Inferior parietal cortex (tissue), 1 donor: ENCODE measurements around the gene THRB.

Experiments
- DNase-seq: peaks from one replicate; pipeline ENCODE4 v3.0.0-alpha.2; 2016; ENCODE audit errors: extremely low spot score

The THRB gene

GRCh38 chr3:24494618-24495325 lies at the start of gene THRB:
Gene THRB (minus strand): TSS chr3:24494850.
- peak; percentile 62 for DNase-seq

DNA sequence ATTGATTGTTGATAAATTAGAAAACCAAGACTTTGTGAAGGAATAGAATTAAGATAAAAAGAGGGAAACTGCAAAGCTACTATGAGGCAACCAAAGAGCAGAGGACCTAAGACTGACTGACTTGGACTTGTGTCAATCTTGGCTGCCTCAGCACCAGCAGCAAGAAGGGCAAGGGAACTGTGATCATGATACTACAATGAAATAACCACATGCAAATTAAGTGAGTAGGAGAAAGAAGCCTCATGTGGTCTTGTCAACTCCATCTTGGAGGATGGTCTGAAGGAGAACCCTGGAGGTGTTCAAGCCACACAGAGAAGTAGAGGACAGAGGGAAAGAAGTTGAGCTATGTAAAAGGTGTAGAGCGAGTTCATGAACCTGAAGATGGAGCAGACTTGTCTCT lies 47.3 kb upstream of the THRB start:
- no peak for DNase-seq

DNA sequence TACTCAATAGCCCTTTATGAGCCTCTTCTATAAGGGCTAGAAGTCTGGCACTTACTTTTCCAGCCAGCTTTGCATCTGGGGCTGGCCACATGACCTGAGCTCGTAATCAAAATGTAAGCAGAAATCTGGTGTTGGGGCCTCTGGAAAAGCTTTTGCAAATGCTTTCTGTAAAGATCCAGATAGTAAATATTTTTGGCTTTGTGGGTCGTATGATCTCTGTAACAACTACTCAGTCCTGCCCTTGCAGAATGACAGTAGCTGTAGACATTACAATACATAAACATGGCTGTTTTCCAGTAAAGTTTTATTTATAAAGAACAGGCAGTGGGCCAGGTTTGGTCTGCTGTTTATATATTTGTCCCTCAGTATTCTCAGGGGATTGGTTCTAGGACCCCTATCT lies 46.2 kb upstream of the THRB start:
- DNase-seq: no peak

DNA sequence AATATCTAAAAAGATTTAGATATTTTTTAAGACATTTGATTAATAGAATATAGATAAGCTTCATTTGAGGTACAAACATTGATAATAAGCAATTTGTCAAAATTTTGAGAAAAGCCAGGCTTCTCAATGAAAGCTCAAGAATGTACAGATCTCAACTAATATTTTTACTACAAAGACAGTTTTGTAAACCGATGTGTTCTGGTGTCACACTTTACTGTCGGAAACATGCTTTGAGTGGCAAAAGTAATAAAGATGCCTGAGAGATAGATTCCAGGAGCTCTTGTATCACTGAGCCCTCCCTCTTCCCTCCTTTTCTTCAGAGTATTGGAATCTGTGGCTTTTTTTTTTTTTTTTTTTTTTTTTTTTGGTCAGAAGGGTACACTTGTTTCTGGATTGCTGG lies 45.0 kb upstream of the THRB start:
- DNase-seq: no peak

DNA sequence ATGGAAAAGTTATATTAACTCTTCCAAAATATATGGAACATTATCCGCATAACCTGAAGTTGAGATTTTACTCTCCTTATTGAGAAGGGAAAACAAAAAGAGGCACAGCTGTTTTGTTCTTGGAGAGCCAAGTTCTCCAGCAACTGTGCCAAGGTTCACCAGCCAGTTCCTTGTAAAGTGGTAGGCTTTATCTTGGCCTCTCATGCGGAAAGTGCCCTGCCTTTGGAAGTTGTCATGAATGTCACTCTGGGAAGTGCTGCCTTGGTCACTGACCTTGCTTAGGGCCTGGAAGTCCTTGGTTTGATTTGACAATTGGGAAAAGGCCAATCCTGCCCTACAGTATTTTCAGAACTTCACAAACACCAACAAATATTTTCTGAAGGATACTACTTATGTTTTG lies 44.2 kb upstream of the THRB start:
- no peak for DNase-seq

DNA sequence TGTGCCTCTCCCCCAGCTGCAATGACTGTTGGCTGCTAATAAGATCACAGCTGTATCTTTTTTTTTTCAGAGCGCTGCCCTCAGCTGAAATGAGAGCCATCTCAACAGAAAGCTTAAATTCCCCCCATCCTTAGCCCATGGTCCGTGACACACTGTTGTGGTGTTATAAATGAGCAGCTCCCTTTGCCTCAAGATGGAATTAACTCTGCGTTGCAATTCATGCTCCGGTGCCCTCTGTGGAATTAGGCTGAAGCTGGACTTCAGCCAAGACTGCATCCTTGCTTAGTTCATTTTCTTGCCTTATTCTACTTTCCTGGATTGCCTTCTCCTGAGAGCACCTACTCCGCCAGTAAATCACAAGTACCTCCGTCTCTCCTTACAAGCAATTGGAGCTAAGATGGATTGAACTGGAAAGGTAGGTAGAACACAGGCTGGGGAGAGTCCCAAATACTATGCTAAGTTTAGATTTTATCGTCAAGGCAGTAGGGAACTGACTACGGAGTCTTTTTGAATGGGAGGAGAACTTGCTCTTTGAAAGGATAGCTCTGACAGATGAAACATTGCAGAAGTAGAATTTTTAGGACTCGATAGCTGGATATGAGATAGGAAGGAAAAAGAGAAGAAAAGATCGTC lies 39.0 kb upstream of the THRB start:
- no peak for DNase-seq

DNA sequence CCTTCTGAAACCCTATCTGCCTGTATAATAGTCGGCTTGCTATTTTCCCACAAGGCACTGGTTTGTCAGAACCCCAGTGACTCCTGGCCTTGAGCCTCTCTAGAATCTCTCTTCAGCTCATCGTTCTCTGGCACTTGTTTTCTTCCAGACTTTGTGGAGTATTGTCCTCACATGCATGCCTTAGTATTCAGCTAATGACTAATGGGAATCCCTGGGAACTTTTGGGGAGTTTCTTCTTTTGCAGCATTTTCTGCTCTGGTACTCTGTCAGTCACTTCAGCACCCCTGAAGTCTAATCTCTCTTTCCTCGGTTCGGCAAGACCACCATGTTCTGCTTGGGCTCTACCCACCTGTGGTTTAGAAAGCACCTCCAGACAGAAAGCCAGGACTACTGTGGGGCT lies 35.8 kb upstream of the THRB start:
- no peak for DNase-seq

DNA sequence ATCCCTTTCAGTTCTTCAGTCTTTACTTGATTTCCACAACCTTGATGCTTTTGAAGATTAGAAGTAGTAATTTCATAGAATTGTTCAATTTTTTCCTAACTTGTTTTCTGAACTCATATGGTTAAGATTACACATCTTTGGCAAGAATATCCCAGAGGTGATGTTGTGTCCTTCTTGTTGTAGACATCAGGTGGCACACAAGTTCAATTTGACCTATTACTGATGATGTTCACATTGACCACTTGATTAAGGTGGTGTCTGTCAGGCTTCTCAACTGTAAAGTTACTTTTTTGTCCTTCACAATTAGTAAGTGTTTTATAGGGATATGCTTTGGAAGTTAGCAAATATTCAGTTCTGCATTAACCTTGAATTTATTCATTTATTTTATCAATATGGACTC lies 34.6 kb upstream of the THRB start:
- no peak for DNase-seq

GRCh38 chr3:24526640-24527212 lies 32.1 kb upstream of the THRB start:
- DNase-seq: no peak

DNA sequence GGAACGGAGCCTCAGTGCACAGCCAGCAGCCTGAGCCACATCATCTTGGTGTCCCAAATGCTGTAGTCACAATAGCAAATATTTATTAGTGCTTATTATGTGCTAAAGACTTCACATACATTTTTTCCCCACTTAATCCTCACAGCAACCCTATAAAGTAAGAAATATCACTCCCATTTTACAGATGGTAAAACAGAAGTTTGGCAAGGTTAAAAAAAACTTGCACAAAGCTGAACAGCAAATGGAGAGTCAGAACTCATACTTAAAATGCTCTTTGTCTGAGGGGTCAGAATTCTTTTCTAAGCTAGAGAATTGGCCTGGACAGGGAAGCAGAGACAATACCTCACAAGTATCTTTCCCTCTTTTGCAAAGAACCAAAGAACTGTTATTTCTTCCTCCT lies 30.9 kb upstream of the THRB start:
- no peak for DNase-seq

DNA sequence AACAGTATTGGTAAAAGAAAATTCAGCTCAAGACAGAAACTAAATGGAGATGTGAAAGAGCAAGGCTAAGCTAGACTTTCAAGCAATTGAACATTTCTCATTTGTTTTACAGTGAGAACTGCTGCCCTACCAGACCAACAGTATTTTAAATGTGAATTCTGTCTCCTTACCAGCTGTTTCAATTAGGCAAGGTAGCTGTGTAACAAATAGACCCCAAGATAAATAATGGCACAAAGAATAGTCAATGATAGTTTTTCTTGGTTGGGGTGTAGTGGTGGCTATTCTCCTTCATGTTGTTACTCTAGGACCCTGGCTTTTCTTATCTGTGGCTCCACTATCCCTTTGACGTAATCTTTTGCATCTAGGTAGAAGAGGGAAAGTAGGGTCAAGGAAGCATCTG lies 30.4 kb upstream of the THRB start:
- no peak for DNase-seq

GRCh38 chr3:24523988-24524727 lies 29.5 kb upstream of the THRB start:
- no peak for DNase-seq

DNA sequence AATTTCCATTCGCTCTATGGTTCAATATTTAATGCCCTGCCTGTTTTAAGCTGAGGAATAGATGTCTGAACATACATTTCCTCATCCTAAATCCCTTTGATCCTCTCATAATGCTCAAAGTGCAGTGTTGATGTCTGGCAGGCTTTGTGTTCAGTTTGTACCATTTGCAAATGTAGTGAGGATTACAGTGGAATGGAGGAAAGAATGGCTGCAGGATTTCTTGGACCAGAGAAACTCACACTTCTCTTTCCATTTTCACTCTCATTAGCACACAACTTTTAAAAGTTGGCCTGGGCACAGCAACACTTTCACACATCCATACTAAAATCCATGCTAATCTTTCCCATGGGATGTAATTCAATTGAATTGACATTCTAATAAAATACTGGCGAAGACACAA lies 28.6 kb upstream of the THRB start:
- DNase-seq: no peak

- DNase-seq: no peak
These were observed 27.5 kb upstream of the THRB start for GRCh38 chr3:24522146-24522579.

GRCh38 chr3:24521420-24522145 lies 26.9 kb upstream of the THRB start:
- DNase-seq: no peak

GRCh38 chr3:24520976-24521419 lies 26.3 kb upstream of the THRB start:
- peak; percentile 43 for DNase-seq

DNA sequence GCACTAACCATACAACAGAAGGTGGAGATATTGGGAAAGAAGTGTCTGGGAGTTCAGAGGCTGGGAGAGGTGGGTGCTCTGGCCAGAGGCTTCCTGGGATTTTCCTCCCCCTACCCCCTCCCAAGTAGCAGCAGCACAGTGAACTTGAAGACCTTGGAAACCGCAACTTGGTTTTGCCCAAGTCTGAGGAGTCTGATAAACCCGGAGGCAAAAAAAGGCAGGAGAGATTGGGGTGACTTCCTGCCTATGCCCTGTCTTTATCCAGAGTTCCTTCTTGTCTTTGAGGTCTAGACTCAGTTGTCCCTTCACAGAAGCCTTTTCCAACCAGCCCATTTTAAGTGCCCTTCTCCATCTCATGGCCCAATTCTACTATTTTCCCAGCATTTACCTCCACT lies 25.4 kb upstream of the THRB start:
- no peak for DNase-seq

DNA sequence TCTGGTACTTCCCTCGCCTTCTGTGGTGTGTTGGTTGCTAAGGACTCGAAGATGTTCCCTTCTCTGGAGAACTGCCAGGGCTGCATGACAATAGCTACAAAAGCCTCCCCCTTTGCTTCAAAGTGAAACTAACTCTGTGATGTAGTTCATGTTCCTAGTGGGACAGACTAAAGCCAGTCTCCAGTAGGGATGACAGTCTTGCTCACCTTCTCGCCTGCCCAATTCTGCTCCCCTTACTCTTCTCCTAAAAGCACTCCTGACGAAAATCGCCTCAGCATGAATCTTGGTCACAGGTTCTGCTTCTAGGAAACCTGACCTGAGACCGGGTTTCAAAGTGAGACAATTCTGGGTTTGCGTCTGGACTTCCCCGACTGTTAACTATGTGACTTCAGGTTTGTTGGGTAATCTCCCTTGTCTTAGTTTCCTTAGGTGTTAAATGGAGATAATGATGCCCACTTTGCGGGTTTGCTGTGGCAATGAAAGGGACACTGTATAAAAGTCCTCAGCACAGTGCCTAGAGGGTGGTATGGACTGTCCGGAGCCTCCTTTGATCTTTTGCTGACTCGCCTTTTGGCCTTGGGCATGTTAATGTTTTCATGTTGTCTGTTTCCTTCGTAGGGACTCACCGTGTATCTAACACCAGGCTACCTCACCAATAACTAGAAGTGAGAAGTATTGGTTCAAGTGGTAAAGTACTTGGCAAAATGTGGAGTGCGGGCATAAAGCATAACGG lies 24.9 kb upstream of the THRB start:
- no peak for DNase-seq

DNA sequence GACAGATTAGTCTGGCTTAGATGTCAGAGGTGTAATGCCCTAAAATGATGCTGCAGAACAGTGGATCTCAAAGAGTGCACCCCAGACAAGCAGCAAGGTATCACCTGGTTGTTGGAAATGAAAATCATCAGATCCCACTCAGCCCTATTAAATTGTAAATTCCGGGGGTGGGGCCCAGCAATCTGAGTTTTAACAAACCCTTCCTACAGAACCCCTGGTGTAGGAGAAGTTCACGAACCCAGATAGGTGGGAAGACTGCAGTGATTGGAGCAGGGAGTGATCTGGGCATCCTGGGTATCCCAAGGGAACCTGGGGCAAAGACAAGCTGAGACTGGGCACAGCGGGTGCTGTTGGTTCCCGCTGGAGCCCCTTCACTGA lies 24.3 kb upstream of the THRB start:
- no peak for DNase-seq

DNA sequence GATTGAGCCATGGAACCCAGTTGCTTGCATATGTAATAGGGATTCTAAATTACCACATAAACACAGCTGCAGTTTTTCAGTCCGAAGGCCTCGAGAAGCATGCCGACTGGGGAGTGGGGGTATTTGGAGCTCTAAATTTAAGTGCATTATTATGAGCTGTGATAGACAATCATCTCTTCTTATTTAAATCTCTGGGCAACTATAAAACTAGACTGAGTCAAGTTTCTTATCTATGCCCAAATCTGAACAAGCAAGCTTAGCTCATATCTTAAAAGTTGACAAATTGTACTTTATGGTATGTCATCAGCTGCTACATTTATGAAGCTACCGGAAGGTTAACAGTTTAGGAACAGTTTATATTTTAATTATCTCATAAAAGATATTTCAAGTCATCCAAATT lies 19.5 kb upstream of the THRB start:
- DNase-seq: no peak

- no peak for DNase-seq
These were observed 18.8 kb upstream of the THRB start for GRCh38 chr3:24513463-24513862.
